SHP77 treated with DMSO at 0.1 percent for 48 hours (cell line): ENCODE results near the gene RAPGEF4.

Experiments used
- DNase-seq: peaks from one replicate; lab custom pipeline; 2025; lab: John Stamatoyannopoulos, UW

RAPGEF4 gene

GRCh38 chr2:172908275-172908674 lies 172.6 kb downstream of the RAPGEF4 start:
- no peak for DNase-seq

GRCh38 chr2:172909454-172909853 lies 173.8 kb downstream of the RAPGEF4 start:
- DNase-seq: no peak

- DNase-seq: no peak
These were observed 176.6 kb downstream of the RAPGEF4 start for GRCh38 chr2:172912266-172912665.

- no peak for DNase-seq
These were observed 178.8 kb downstream of the RAPGEF4 start for GRCh38 chr2:172914341-172915008.

GRCh38 chr2:172917716-172918115 lies 182.1 kb downstream of the RAPGEF4 start:
- no peak for DNase-seq

- no peak for DNase-seq
These were observed 184.1 kb downstream of the RAPGEF4 start for GRCh38 chr2:172919732-172920131.

- no peak for DNase-seq
These were observed 186.0 kb downstream of the RAPGEF4 start for GRCh38 chr2:172921532-172922236.

- no peak for DNase-seq
These were observed 186.7 kb downstream of the RAPGEF4 start for GRCh38 chr2:172922306-172922705.

GRCh38 chr2:172922815-172923214 lies 187.2 kb downstream of the RAPGEF4 start:
- DNase-seq: no peak

- no peak for DNase-seq
These were observed 188.5 kb downstream of the RAPGEF4 start for GRCh38 chr2:172924097-172924660.

GRCh38 chr2:172925600-172925999 lies 190.0 kb downstream of the RAPGEF4 start:
- no peak for DNase-seq

- DNase-seq: no peak
These were observed 191.4 kb downstream of the RAPGEF4 start for GRCh38 chr2:172926785-172927640.

- DNase-seq: no peak
These were observed 192.2 kb downstream of the RAPGEF4 start for GRCh38 chr2:172927641-172928357.

- no peak for DNase-seq
These were observed 193.1 kb downstream of the RAPGEF4 start for GRCh38 chr2:172928756-172929155.

GRCh38 chr2:172929644-172930043 lies 194.0 kb downstream of the RAPGEF4 start:
- no peak for DNase-seq

- no peak for DNase-seq
These were observed 195.2 kb downstream of the RAPGEF4 start for GRCh38 chr2:172930871-172931255.

GRCh38 chr2:172931256-172931894 lies 195.7 kb downstream of the RAPGEF4 start:
- DNase-seq: no peak

GRCh38 chr2:172931918-172932520 lies 196.4 kb downstream of the RAPGEF4 start:
- no peak for DNase-seq

GRCh38 chr2:172937884-172938712 lies 202.5 kb downstream of the RAPGEF4 start:
- DNase-seq: no peak
